ENCODE results near the gene CC2D1A.

DNA sequence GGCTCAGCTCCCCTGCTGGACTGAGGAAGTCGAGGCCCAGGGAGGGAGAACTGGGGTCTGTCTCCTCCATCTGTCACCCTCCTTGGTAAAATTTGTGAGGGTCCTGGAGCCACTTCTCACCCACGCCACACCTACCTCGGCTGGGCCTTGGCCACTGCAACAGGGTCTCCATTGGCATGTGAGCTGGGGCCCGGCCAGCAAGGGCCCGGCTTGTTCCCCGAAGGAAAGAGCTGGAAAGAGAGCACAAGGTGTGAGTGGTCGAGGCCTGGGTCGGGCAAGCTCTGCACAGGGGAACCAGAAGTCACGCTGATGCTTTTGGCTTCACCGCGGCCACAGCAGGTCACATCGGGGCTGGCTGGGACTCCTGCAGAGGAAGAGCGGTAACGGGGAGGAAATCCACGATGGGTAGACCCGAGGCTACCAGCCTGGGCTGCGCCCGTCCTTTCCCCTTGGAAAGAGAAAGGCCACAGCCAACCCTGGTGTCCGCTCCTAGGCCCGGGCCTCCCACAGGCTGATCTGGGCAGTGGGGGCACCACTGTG lies 20.1 kb upstream of the CC2D1A start:
- TF ChIP-seq, protein P1, sequence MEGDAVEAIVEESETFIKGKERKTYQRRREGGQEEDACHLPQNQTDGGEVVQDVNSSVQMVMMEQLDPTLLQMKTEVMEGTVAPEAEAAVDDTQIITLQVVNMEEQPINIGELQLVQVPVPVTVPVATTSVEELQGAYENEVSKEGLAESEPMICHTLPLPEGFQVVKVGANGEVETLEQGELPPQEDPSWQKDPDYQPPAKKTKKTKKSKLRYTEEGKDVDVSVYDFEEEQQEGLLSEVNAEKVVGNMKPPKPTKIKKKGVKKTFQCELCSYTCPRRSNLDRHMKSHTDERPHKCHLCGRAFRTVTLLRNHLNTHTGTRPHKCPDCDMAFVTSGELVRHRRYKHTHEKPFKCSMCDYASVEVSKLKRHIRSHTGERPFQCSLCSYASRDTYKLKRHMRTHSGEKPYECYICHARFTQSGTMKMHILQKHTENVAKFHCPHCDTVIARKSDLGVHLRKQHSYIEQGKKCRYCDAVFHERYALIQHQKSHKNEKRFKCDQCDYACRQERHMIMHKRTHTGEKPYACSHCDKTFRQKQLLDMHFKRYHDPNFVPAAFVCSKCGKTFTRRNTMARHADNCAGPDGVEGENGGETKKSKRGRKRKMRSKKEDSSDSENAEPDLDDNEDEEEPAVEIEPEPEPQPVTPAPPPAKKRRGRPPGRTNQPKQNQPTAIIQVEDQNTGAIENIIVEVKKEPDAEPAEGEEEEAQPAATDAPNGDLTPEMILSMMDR (IDR thresholded peaks at IDR 0.05) = no peak
- TF ChIP-seq EZH2 (IDR thresholded peaks at IDR 0.05; ENCODE audit: borderline replicate concordance, insufficient read depth, low read depth, low read length, poor library complexity, severe bottlenecking) = no peak

All from B cell (primary cell).